GM21737 (cell line): ENCODE measurements around the gene MYL5.
"Not testable (repeated sequence)": the region's sequence is repeated elsewhere in the genome, so short reads cannot be mapped to it uniquely, and the experiment has no call there.

Experiments
- ATAC-seq: cut with Tn5 transposase; IDR thresholded peaks from one replicate; pipeline ENCODE4 v1.9.1; 2021; ENCODE audit warnings: mild to moderate bottlenecking, moderate library complexity; ENCODE audit not compliant: unreplicated experiment

Gene MYL5, protein sequence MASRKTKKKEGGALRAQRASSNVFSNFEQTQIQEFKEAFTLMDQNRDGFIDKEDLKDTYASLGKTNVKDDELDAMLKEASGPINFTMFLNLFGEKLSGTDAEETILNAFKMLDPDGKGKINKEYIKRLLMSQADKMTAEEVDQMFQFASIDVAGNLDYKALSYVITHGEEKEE

GRCh38 chr4:674172-675035 is at the start of gene MYL5, which contains the start of gene ATP5ME:
Gene MYL5 (plus strand): TSS chr4:674542. CDS start chr4:678027, 3,485 bp downstream.
Gene ATP5ME (minus strand): TSS chr4:674276. CDS start chr4:674247, 29 bp downstream.
- peak; percentile 78 for ATAC-seq

- no peak for ATAC-seq
Measured at GRCh38 chr4:624705-625590, 49.4 kb upstream of the MYL5 start, which contains the start of gene PDE6B. Gene PDE6B (plus strand): TSS chr4:625573. CDS start chr4:625627, 54 bp downstream.

DNA sequence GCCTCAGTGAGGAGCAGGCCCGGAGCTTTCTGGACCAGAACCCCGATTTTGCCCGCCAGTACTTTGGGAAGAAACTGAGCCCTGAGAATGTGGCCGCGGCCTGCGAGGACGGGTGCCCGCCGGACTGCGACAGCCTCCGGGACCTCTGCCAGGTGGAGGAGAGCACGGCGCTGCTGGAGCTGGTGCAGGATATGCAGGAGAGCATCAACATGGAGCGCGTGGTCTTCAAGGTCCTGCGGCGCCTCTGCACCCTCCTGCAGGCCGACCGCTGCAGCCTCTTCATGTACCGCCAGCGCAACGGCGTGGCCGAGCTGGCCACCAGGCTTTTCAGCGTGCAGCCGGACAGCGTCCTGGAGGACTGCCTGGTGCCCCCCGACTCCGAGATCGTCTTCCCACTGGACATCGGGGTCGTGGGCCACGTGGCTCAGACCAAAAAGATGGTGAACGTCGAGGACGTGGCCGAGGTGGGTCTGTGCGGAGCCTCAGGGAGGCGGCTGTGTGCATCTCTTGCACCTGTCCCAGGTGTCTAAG is 48.6 kb upstream of the MYL5 start:
- ATAC-seq: no peak

DNA sequence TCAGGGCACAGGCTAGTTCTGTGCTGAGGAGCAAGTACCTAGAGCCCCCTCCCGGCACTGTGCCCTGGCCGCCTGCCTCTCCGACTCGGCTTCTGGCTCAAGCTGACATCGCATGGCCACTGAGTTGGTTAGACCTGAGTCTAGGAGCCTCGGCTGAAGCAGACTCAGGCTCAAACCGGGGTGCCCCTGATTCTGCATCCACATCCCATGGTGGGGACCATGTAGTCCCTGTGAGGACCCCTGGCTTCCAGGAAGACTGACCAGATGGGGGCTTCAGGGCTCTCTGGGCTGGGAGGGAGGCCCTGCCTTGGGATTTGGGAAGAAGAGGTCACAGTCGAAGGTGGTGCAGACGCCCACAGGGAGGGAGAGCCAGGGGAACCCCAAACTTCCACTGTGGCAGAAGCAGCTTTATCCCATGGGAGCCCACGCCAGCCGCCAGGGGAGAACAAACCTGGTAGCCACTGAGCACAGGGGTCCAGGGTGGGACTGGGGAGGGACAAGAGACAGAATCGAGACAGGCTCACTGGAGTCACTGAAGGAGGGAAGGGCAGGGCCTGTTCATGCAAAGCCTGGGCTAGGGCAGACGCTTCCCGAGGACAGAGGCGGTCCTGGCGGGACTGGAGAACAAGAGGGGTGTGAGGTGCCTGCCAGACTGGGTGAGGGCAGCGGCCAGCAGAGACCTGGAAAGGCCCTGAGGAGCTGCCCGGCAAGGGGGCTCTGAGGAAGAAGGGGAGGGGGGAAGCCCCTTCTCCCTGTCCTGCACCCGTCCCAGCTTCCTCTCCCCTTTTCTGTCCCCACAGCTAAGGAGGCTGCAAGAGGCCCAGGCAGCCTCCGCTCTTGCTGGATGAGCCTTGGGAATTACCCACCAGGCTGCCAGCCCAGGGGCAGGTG is 47.9 kb upstream of the MYL5 start:
- no peak for ATAC-seq

DNA sequence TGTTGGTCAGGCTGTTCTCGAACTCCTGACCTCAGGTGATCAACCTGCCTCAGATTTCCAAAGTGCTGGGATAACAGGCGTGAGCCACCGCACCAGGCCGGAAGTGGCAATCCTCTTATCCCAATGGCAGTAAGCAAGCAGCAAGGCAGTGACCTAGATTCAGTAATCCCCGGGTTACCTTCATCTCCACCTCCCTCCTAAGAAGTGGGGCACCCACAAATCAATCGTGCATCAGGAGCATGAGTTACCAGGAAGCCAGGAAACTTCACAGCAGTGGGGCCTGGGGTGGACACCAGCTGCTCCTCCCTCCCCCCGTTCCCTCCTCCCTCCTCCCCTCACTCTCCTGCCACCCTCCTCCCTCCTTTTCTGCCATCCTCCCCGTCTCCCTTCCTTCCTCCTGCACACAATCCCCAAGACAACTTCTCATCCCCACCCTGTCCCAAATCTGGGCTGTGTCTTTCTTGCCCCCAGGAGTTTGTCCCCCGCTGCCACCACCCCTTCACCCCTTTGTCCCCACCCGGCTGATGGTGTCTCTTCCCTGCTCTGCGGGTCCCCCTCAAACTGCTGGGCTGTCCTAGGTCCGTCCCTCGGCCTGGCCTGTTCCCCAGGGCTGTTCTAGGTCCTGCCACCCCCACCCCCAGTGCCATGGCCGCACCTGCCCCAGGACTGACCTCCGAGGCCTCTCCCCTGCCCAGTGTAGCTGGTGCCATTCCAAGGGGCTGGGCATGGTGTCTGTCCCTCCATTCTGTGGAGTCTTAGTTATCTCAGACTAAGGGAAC is 46.8 kb upstream of the MYL5 start:
- ATAC-seq: no peak

DNA sequence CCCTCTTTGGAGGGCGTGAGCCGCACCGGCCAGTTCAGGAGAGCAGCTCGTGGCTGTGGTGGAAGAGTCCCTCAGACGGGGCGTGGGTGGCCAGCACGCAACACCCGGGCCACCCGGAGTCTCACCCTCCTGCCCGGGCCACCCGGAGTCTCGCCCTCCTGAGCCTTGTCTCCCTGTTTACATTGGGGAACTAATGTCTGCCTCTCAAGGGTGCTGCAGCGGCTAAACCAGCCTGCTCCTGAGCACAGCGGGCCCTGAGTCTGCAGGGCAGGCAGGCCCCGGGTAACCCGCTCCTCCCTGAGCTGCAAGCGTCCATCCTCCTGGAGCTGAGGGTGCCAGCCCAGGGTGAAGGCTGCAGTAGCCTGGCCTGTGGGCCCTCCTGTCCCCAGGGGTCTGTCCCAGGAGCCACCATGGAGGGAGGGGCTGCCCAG is 46.0 kb upstream of the MYL5 start:
- ATAC-seq: no peak

DNA sequence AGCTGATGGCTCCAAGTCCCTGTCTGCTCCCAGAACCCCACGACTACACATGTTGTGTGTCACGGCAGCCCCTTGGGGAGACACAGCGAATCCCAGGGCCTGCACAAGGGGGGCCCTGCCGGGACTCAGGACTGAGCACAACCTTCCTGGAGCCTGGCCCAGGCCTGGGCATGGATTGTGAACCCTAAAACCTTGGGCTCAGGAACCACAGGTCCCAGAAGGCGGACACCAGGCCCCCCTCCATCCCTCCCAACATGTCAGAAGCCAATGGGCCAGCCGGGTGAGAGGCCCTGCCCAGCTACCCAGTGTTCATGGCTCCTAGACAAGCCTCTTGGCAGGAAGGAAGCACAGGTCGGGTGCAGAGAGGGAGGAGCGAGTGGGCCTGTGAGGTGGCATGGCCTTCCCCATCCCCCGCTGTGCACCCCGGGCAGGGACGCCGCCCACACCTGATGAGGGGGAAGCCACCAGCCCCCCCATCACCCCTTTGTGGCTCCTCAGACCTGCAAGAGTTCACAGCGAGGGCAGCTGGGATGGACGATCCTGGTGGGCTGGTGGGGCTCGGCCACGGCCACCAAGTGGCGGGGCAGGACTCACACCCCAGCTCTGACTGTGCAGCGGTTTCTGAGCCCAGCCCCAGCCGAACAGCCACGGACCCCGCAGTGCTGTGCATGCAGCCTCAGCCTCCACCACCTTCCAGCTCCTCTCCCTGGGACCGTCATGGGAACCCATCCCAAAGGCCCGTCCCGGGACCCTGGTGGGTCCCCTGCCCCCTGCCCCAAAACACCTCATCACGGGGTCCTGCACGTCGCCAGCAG is 45.3 kb upstream of the MYL5 start:
- ATAC-seq: no peak

DNA sequence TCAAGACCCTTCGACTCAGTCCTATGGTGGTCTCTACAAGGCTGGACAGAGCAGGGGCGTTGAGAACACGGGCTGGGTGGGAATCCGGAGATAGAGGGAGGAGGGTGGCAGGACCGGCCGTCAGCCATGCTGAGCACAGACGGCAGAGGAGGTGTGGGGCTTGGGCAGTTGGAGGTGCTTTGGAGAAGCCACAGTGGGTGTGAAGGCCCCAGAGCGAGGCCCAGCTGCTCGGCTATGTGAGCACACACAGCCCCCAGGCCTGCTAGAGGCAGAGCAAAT is 44.8 kb upstream of the MYL5 start:
- no peak for ATAC-seq

DNA sequence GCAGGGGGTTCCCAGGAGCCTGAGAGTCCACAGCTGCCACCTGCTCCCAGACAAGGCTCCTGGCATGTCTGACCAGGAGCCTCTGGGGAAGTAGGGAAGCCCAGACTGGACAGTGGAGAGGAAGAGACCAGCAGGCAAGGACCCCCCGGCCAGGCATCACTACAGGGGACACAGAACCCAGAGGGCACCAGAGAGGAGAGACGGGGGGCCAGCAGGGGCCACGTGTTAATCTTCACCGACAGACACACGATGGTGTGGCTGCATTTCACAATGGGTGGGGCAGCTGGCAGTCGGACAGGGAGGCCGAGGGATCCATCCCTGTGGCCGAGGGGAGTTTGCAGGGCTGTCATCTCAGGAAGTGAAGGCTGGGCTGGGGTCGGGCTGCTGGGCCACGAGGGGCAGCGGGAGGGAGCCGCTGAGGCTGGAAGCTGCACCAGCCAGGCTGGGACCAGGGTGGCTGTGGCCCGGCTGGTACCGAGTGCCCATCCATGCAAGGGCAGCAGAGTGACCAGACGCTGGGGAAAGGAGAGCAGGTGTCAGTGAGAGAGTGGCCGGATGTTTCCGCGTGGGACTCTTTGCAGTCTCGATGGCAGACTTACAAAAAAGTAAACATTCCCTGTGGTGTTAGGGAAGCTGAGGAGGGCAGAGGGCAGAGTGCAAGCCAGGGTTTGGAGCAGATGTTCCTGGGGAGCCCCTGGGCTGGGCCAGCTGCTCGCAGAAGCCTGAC is 44.3 kb upstream of the MYL5 start:
- ATAC-seq: no peak

GRCh38 chr4:630656-631055 is 43.7 kb upstream of the MYL5 start:
- ATAC-seq: no peak

DNA sequence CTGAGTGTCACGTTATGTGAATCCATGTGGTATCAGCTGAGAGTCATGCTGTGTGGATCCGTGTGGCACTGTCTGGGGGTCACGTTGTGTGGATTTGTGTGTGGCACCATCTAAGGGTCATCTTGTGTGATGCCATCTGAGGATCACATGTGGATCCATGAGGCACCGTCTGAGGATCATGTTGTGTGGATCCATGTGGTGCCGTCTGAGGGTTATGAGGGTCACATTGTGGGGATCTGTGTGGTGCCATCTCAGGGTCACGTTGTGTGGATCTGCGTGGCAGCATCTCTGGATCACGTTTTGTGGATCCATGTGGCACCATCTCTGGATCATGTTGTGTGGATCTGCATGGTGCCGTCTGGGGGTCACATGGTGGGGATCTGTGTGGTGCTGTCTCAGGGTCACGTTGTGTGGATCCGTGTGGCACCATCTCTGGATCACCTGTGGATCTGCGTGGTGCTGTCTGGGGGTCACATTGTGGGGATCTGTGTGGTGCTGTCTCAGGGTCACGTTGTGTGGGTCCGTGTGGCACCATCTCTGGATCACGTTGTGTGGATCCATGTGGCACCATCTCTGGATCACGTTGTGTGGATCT is 42.0 kb upstream of the MYL5 start:
- no peak for ATAC-seq

GRCh38 chr4:632926-633325 is 41.4 kb upstream of the MYL5 start:
- no peak for ATAC-seq

GRCh38 chr4:633406-633805 is 40.9 kb upstream of the MYL5 start:
- ATAC-seq: no peak

DNA sequence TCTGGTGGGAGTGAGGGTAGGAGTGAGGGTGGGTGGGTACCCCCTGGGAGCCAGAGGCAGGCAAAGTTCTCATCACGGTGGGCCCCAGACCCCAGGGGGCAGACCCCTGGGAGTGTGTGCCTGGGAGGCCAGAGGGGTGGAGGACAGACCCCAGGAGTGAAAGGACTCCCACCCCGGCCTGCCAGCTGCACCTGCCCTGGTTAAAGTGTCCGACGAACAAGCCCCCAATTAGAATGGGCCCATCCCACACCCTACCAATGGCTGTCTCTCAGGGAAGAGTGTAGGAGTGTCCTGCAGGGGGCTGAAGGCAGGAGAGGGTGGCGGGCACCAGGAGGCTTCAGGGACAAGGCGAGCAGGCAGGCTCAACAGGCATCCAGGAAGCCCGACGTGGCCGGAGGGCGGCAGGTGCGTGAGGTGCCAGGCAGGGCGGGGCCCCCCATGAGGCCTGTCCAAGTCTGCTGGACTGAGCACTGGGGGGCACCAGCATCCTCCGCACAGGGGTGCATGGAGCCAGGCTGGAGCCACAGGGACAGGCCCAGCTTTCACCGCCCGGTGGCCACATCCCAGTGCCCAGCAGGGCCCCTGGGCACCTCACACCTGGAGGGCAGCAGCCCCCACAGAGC is 40.3 kb upstream of the MYL5 start:
- ATAC-seq: no peak

DNA sequence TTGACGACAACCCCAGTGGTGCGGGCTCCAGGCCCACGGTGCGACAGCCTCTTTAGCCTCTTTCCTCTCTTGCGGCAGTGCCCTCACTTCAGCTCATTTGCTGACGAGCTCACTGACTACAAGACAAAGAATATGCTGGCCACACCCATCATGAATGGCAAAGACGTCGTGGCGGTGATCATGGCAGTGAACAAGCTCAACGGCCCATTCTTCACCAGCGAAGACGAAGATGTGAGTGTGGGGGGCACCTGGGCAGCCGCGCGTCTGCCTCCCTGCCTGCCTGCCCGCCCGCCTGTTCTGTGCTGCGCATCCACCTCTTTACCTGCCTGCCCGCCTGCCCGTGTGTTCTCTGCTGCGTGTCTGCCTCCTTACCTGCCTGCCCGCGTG is 39.8 kb upstream of the MYL5 start:
- no peak for ATAC-seq

DNA sequence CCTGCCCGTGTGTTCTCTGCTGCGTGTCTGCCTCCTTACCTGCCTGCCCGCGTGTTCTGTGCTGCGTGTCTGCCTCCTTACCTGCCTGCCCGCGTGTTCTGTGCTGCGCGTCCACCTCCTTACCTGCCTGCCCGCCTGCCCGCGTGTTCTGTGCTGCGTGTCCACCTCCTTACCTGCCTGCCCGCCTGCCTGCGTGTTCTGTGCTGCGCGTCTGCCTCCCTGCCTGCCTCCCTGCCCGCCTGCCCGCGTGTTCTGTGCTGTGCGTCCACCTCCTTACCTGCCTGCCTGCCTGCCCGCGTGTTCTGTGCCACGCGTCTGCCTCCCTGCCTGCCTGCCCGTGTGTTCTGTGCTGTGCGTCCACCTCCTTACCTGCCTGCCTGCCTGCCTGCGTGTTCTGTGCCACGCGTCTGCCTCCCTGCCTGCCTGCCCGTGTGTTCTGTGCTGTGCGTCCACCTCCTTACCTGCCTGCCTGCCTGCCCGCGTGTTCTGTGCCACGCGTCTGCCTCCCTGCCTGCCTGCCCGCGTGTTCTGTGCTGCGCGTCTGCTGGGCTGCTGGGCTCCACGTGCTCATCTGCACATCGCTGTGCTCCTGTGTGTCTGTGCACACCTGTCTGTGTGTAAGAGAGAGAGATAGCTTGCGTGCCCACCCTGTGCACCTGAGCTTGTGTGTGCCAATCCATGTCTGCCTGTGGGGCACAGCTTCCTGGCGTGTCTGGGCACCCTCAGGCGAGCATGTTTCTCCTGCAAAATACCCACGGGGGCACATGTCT is 39.1 kb upstream of the MYL5 start:
- ATAC-seq: not testable (repeated sequence)
